ENCODE data around the gene GRID1.

GRID1 gene

GRCh38 chr10:86160890-86161585 is 205.6 kb downstream of the GRID1 start:
- no peak for TF ChIP-seq EZH2 (optimal IDR thresholded peaks at IDR 0.05; ENCODE audit: low read depth, low read length)
- TF ChIP-seq EZH2phosphoT487 (IDR thresholded peaks at IDR 0.05; ENCODE audit: low read length): no peak
- no peak for TF ChIP-seq CTCF (IDR thresholded peaks at IDR 0.05; ENCODE audit: low read length)
- Histone ChIP-seq H2AFZ (ENCODE audit: low read length) (no peak overlapping the region), H3K27me3 (replicated peaks; ENCODE audit: insufficient read depth, low read length) (no peaks in the 10 kb centered on the region), H3K4me1 (ENCODE audit: low read length) (no peaks in the 10 kb centered on the region), H3K4me2 (ENCODE audit: low read depth, low read length) (no peak overlapping the region), H3K9ac (ENCODE audit: low read length) (no peak overlapping the region), H4K20me1 (ENCODE audit: insufficient read depth, low read length) (no peaks in the 10 kb centered on the region), H3K9me2 (replicated peaks; ENCODE audit: insufficient read depth, low read length) (no peaks in the 10 kb centered on the region), H3K27ac (ENCODE audit: low read length) (no peak overlapping the region), H3K9me3 (replicated peaks; ENCODE audit: insufficient read depth, low read length) (no peaks in the 10 kb centered on the region), H3F3A (ENCODE audit: insufficient read depth, low read length) (no peaks in the 10 kb centered on the region), H3K36me3 (replicated peaks; ENCODE audit: insufficient read depth, low read length) (no peaks in the 10 kb centered on the region), H3K4me3 (ENCODE audit: low read length) (no peak overlapping the region), H3K79me2 (ENCODE audit: low read length) (no peaks in the 10 kb centered on the region)
- DNase-seq: no peak

GRCh38 chr10:86159797-86160196 is 206.8 kb downstream of the GRID1 start:
- H3K4me3 ChIP-seq (ENCODE audit: low read length): no peak overlapping the region
- H3K9me2 ChIP-seq (replicated peaks; ENCODE audit: insufficient read depth, low read length): no peaks in the 10 kb centered on the region
- H3K36me3 ChIP-seq (replicated peaks; ENCODE audit: insufficient read depth, low read length): no peaks in the 10 kb centered on the region
- H3K27me3 ChIP-seq (replicated peaks; ENCODE audit: insufficient read depth, low read length): no peaks in the 10 kb centered on the region
- no peak overlapping the region for H2AFZ ChIP-seq (ENCODE audit: low read length)
- H3K9ac ChIP-seq (ENCODE audit: low read length): no peak overlapping the region
- H3K4me1 ChIP-seq (ENCODE audit: low read length): no peaks in the 10 kb centered on the region
- H3K27ac ChIP-seq (ENCODE audit: low read length): no peak overlapping the region
- no peak overlapping the region for H3K4me2 ChIP-seq (ENCODE audit: low read depth, low read length)
- H3K79me2 ChIP-seq (ENCODE audit: low read length): no peaks in the 10 kb centered on the region
- no peaks in the 10 kb centered on the region for H3F3A ChIP-seq (ENCODE audit: insufficient read depth, low read length)
- no peaks in the 10 kb centered on the region for H3K9me3 ChIP-seq (replicated peaks; ENCODE audit: insufficient read depth, low read length)
- TF ChIP-seq CTCF (IDR thresholded peaks at IDR 0.05; ENCODE audit: low read length) (no peak), EZH2 (optimal IDR thresholded peaks at IDR 0.05; ENCODE audit: low read depth, low read length) (no peak), EZH2phosphoT487 (IDR thresholded peaks at IDR 0.05; ENCODE audit: low read length) (no peak)
- no peaks in the 10 kb centered on the region for H4K20me1 ChIP-seq (ENCODE audit: insufficient read depth, low read length)
- DNase-seq: no peak

GRCh38 chr10:86155054-86155921 is 211.3 kb downstream of the GRID1 start:
- Histone ChIP-seq H3K9ac (ENCODE audit: low read length) (no peak overlapping the region), H2AFZ (ENCODE audit: low read length) (no peak overlapping the region), H3K4me1 (ENCODE audit: low read length) (no peaks in the 10 kb centered on the region), H3K9me2 (replicated peaks; ENCODE audit: insufficient read depth, low read length) (no peaks in the 10 kb centered on the region), H3K79me2 (ENCODE audit: low read length) (no peaks in the 10 kb centered on the region), H3K4me2 (ENCODE audit: low read depth, low read length) (no peak overlapping the region), H3K36me3 (replicated peaks; ENCODE audit: insufficient read depth, low read length) (no peaks in the 10 kb centered on the region), H3F3A (ENCODE audit: insufficient read depth, low read length) (no peaks in the 10 kb centered on the region), H3K27me3 (replicated peaks; ENCODE audit: insufficient read depth, low read length) (no peaks in the 10 kb centered on the region), H4K20me1 (ENCODE audit: insufficient read depth, low read length) (no peaks in the 10 kb centered on the region), H3K4me3 (ENCODE audit: low read length) (no peak overlapping the region), H3K27ac (ENCODE audit: low read length) (no peak overlapping the region), H3K9me3 (replicated peaks; ENCODE audit: insufficient read depth, low read length) (no peaks in the 10 kb centered on the region)
- TF ChIP-seq CTCF (IDR thresholded peaks at IDR 0.05; ENCODE audit: low read length): no peak
- TF ChIP-seq EZH2 (optimal IDR thresholded peaks at IDR 0.05; ENCODE audit: low read depth, low read length): no peak
- no peak for TF ChIP-seq EZH2phosphoT487 (IDR thresholded peaks at IDR 0.05; ENCODE audit: low read length)
- DNase-seq: no peak
